Measurements from ENCODE around the gene SDC3.
A peak's percentile ranks its signal among the peaks of the same experiment; 100 is the strongest.
"Not testable (repeated sequence)": the region's sequence is repeated elsewhere in the genome, so short reads cannot be mapped to it uniquely, and the experiment has no call there.

The SDC3 gene, protein sequence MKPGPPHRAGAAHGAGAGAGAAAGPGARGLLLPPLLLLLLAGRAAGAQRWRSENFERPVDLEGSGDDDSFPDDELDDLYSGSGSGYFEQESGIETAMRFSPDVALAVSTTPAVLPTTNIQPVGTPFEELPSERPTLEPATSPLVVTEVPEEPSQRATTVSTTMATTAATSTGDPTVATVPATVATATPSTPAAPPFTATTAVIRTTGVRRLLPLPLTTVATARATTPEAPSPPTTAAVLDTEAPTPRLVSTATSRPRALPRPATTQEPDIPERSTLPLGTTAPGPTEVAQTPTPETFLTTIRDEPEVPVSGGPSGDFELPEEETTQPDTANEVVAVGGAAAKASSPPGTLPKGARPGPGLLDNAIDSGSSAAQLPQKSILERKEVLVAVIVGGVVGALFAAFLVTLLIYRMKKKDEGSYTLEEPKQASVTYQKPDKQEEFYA

DNA sequence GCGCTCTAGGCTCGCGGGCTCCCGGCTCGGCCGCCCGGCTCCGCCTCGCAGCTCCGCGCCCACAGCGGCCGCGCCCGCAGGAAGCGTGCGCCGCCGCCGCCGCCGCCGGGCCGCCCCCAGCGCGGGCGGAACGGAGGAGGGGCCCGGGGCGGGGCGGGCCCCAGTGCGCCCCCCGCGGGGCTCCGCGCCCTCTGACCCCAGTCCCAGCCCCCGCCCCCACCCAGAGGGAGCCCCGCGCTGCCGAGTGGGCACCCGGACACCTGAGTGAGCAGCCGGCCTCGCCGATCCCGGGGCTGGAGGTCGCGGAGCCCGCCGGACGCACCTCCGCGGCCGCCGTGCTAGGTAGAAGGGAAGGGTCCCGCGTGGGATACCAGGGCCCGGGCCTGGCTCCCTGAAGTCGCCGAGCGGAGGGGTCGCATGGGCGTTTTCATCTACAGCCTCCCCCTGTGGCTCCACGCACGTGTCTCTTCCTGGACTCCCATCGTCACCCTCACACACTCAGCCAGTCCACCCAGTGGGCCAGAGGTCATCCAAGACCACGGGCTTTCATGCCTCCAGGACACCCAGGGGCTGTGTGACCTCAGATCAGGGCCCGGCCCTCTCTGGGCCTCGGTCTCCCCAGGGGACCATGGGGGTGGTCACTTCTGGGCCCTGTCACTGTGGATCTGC is at the start of gene SDC3:
Gene SDC3 (minus strand): TSS at position 63 of the 669 bp plus-strand sequence. CDS start 172 bp downstream, outside the sequence.
- intact Hi-C loops (cut with DNase I), result no loop called here

DNA sequence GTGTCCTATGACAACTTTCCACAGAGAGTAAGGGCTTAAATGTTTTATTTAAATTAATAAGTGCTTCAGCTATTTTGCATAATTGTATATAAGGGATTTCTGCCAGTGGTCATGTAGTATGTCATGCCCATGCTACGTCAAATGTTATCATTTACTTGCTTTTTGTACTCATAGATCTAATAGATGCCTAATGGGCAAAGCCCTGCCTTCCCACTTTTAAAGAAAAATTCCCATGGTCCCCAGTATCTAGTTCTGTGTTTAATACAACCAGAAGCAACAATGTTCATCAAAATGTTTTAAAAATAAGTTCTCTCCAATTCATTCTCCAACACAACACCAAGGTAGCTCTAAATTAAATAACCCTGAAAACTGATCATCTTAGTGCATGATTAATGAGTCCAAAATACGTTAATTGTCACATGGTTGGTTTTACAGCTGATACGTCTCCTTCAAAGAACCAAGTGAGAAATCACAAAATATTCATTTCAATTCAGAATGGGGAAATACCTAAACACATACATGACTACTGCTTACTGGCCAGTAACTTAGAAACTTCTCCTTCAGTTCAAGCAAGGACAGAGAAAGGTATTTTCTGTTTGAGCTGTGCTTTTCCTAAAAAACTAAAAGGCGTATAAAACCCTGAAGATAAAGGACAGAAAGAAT is 49.1 kb upstream of the SDC3 start:
- DNase-seq, result no peak
- intact Hi-C loops (cut with DNase I), result loop anchor here (10.0 kb wide), 1 partner anchor 107 kb away; the partner anchor contains the start of gene PUM1

More for the DNA sequence above, at the start of gene SDC3:
- DNase-seq, result peak in 5 of 10 donors; percentile 27 to 84 (median 73)

DNA sequence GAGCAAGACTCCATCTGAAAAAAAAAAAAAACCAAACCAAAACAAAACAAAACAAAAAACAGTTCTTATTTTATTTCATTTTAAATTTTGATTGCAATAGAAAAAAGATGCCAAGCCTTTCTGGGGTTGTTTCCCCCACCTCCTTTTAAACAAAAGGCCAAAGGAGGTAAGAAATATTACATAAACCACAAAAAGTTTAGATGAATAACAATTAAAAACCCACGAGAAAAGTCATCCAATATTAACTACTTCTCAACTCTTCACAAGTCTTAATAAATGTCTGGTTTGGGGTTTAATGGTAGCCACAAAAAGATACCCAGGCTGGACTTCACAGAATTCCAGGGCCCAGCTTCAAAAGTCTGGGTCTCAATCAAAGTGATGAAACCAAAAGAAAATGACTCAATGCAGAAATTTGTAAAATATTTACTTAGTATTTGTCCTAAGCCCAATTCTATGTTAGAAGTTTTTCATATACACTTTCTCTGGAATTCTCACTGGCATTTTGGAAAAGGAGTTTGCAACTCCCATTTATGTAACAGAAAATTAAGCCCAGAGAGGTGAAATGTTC is 47.0 kb upstream of the SDC3 start:
- intact Hi-C loops (cut with DNase I), result loop anchor here (10.0 kb wide), 1 partner anchor 109 kb away; the partner anchor contains the start of gene PUM1

DNA sequence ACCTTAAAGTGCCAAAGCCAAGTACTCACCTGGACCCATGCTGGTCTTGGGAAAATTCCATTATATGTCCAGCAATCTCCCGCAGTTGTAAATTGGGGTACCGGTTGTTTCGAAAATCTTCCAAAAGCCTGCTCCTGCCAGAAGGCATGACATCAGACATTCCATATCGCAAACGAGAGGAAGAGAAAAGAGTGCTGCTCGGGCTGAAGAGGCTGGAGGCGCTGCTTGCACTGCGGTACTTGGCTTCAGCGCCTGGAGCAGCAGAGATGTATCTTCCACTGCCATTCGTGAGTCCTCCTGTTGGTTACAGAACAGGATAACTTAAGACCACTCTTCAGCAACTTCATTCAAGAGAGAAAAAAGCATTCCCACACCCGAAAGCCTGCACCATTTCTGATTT is 45.1 kb upstream of the SDC3 start:
- intact Hi-C loops (cut with DNase I), result loop anchor here (10.0 kb wide), 1 partner anchor 111 kb away; the partner anchor contains the start of gene PUM1
- no peak for DNase-seq

More for the DNA sequence above, 47.0 kb upstream of the SDC3 start:
- no peak for DNase-seq

DNA sequence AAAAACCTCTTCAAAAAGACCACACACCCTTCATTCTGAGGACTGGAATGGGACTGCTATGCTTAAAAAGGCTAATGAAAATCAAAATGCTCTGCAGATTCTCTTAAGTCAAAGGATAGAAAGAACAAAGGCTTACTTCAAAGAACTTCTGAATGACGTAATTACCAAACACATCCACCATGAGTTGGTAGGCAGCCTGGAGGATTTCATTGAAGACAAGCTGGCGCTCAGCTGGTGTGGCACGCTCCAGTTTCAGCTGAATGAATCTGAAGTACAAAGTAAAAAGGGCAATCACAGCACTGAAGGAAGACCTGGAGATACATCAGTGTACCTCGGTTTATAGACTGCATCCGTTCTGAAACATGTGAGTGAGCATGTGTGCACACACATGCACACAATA is 43.5 kb upstream of the SDC3 start:
- intact Hi-C loops (cut with DNase I), result loop anchor here (10.0 kb wide), 1 partner anchor 113 kb away; the partner anchor contains the start of gene PUM1
- peak in 5 of 10 donors; percentile 23 to 80 (median 26) for DNase-seq

DNA sequence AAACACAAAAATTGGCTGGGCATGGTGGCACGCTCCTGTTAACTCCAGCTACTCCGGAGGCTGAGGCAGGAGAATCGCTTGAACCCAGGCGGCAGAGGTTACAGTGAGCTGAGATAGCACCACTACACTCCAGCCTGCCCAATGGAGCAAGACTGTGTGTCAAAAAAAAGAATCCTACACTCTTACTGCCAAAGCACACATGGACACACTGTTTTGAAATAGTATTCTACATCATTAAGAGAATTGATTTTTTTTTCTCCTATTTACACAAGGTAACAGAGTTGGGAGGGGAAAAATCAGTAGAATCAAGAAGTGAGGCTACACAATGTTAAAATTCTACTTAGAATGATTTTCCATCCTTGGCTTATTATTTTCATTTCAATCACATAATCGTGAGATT is 42.1 kb upstream of the SDC3 start:
- intact Hi-C loops (cut with DNase I), result loop anchor here (10.0 kb wide), 1 partner anchor 114 kb away; the partner anchor contains the start of gene PUM1
- DNase-seq, result no peak

DNA sequence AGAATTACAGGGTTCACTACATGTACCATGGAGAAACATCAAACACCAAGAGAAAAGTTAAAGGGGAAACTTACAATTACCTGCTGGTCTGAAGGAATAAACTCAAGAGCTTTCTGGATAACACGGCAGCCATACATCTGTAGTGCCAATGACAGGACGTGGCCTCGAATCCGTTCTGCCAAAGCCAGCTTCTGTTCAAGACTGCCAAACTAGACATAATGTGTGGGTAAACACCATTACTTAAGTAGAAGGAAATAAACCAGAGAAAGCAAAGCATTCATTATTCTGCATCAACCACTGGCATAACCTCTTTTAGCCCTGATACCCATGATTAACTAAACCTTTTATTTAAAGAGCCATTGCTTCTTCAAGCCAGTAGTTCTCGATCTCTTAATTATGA is 41.5 kb upstream of the SDC3 start:
- intact Hi-C loops (cut with DNase I), result loop anchor here (10.0 kb wide), 1 partner anchor 115 kb away; the partner anchor contains the start of gene PUM1
- DNase-seq, result no peak

DNA sequence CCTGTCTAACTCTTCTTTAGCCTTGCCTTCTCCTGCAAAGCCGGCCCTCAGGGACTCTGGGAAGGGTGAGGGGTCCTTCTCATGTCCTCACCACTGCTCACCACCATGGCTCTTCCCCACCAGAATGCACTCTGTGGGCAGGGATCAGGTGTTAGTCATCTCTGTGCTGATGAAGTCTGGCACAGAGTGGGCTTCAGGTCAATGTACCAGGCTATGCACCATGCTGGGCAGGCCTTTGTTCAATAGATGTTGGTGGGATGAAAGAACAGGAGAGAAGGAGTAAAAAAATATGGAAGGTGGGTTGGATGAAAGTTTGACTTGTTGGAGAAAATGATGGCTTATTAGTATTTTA is 40.9 kb upstream of the SDC3 start:
- intact Hi-C loops (cut with DNase I); DNase-seq: not testable (repeated sequence)

DNA sequence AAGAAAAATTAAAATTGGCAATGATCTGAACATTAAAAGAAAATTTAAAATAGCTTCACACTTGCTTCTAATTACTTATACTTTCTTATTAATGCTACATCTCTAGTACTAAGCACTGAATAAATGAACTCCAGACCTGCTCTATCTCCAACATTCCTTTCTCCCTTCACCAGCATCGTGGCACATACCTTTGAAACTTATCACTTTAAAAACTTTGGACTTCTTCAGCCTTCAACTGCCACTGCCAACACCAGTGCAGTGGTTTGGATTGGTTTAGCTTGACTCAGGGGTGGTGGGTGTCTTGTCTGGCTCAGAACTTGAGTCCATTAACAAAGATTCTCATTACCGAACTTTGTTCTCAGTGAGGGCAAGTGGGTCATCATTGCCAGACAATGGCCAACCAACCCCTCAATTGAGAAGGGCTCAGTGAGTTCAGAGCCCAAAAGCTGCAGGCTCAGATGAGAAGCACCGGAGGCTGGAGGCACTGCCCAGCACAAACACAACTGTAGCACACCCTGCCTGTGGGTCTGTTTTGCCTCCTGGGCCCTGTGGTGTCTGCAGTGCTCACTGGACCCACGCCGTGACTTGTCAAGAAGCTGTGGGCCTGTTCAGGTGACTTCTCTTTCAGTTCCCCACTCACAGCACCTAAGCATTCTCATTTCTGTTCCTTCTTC is 40.4 kb upstream of the SDC3 start:
- DNase-seq; intact Hi-C loops (cut with DNase I): not testable (repeated sequence)

DNA sequence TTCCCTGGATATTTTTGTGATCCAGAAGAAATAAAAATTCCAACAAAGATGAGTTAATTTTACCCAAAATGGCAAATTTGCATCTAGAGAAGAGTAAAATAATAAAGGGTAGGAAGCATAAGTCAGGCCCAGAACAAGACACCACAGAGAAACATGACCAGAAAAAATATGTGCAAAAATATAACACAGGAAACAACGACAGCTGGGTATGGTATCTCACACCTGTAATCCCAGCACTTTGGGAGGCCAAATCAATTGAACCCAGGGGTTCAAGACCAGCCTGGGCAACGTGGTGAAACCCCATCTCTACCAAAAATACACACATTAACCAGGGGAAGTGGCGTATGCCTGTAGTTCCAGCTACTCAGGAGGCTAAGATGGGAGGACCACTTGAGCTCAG is 39.7 kb upstream of the SDC3 start:
- no peak for DNase-seq
- intact Hi-C loops (cut with DNase I), result no loop called here

DNA sequence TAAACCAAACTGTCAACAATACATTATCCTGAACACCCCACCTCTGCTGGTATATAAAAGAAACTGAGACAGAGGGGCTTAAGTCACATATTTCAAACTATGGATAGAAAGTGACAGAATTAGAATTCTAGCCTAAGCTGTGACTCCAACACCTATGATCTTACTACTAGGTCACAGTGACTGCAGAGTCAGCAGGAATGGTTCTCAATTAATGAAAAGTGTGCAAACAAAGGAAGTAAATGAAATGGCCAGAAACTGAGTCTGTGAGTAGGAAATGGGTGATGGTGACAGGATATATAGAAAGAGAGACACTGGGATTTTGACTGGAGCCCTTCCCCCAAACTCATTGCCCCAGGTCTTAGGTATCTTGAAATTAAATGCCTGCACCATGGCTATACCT is 38.7 kb upstream of the SDC3 start:
- intact Hi-C loops (cut with DNase I), result no loop called here
- no peak for DNase-seq

DNA sequence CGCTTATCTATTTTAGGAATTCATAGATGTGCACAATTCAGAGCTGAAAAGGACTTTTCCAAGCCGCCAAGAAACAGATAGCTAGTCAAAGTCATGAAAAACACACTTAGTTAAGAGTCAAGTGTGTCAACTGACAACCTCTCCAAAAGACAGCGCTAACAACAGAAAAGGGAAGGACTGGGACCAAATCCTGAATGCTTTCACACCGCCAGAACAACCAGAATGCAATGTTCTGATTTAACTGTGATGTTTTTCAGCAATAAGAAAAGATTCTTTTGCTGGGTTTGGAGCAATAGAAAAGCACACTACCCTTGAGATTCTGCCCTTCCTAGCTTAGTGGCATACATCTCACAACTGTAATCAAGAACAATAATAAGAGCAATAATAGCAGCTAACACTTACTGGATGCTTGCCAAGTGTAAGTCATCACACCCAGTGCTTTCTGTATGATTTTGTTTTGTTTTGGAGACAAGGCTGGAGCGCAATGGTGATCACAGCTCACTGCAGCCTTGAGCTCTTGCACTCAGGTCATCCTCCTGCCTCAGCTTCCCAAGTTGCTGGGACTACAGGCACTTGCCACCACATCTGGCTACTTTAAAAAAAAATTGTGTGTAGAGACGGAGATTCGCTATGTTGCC is 33.9 kb upstream of the SDC3 start:
- intact Hi-C loops (cut with DNase I), result no loop called here
- DNase-seq, result no peak

DNA sequence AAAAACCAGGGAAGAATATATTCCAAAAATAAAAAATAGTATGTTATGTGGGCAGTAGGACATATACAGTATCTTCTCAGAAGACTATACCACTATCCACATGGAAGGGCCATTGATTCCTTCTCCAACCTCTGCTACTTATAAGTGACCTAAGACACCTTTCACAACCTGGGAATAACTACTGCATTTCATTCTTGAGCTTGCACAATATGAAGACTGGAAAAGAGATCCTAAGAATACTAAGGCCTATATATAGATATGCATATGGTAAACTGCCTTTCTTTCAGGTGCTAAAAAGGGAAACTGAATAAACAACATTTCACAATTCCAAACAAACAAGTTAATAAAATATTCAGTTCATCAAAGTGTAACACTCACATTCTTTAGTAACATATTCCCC is 32.0 kb upstream of the SDC3 start:
- DNase-seq, result no peak
- intact Hi-C loops (cut with DNase I), result no loop called here

DNA sequence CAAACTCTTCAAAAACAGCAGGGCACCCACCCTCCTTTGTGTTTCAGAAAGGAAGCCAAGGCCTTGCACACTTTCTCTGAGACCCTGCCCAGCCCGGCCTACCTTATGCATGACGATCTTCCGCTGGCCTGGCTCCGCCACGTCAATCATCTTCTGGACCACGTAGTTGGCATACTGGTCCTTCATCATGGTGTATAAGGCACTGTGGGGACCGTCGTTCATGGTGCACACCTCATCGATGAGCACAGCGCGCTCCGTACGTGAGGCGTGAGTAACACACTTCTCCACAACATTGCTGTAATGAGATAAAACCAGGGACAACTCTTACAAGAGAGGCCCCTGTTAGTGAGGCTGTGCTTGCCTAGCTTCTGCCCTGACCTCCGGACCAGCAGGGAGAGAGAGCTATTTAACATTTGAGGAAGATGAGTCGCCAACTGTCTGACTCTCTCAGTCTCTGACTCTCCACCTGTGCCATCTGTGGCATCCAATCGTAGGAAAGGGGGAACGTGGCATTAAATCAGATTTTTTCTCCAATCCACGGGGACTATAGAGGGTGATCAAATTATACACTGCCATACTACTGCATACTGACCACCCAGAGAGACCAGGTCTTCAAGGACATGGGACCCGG is 28.1 kb upstream of the SDC3 start:
- intact Hi-C loops (cut with DNase I), result no loop called here
- DNase-seq, result peak in 1 of 10 donors; percentile 39

DNA sequence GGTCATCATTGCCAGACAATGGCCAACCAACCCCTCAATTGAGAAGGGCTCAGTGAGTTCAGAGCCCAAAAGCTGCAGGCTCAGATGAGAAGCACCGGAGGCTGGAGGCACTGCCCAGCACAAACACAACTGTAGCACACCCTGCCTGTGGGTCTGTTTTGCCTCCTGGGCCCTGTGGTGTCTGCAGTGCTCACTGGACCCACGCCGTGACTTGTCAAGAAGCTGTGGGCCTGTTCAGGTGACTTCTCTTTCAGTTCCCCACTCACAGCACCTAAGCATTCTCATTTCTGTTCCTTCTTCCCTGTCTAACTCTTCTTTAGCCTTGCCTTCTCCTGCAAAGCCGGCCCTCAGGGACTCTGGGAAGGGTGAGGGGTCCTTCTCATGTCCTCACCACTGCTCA is 27.2 kb upstream of the SDC3 start:
- intact Hi-C loops (cut with DNase I); DNase-seq: not testable (repeated sequence)

DNA sequence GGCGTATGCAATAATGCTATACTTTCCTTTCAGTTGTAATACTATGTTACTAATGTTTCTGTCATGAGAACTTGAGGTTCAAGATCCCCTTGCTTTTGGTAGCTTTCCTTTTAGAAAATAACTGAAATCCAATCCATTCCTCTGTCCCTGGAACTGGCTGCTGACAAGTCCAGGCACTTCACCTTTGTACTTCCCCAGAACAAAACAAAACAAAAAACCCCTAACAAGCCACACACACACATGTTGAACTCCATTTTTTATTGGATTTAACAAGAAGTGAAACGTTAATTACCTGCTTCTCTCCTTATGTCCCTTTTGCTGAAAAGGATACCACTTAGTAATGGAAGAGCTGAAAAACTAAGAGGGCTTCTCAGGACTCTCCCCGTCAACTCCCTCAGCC is 26.1 kb upstream of the SDC3 start:
- intact Hi-C loops (cut with DNase I), result no loop called here

DNA sequence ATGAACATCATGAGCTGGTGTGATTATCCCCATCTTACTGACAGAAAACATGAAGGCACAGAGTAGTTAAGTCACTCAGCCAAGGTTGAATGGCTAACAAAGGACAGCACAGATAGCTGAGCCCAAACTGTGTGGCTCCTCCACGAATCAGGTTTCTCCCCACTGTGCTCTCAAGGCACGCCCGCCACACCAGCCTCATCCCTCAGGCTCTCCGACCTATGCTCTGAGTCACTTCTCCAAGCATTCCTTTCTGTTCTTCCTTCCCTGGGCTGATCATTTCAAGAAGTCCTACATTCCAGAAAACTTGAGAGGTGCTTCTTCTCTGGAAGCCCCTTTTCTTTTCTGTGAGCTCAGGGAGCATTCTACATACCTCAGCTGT is 25.3 kb upstream of the SDC3 start:
- DNase-seq, result no peak
- intact Hi-C loops (cut with DNase I), result no loop called here

More for the DNA sequence above, 26.1 kb upstream of the SDC3 start:
- no peak for DNase-seq

DNA sequence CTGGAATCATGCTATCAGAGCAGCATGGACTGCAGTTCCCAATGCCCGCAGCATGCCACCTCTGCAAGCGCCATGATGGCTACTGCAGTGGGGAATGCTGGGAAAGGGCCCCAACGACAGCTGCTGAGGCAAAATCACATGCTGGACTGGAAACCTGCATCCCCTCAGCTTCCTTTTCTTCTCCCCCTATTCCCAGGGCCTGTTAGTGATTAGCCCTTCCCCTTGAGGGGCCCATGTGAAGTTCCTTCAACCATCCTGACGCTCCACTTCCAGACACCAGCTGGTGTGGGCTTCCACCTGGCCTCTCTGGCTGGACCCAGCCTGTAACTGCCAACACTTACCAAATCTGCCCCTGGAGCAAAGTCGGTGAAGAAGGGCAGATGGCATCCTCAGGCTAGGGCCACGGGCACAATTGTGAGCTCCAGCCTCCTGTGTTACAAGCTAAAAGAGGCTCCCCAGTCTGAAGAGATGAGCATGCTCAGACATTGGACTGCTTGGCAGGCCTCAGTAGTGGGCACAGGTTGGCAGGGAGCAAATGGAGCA is 22.1 kb upstream of the SDC3 start:
- DNase-seq, result peak in 3 of 10 donors; percentile 58 to 90 (median 70)
- intact Hi-C loops (cut with DNase I), result no loop called here
